ENCODE data around the gene CENPA. TPM values are rescaled to one million over a fixed set of nuclear protein-coding genes. Genes with fewer than 3 reads are reported as not detected.

The CENPA gene
- total RNA-seq, 1 donor, result 2.2 TPM

DNA sequence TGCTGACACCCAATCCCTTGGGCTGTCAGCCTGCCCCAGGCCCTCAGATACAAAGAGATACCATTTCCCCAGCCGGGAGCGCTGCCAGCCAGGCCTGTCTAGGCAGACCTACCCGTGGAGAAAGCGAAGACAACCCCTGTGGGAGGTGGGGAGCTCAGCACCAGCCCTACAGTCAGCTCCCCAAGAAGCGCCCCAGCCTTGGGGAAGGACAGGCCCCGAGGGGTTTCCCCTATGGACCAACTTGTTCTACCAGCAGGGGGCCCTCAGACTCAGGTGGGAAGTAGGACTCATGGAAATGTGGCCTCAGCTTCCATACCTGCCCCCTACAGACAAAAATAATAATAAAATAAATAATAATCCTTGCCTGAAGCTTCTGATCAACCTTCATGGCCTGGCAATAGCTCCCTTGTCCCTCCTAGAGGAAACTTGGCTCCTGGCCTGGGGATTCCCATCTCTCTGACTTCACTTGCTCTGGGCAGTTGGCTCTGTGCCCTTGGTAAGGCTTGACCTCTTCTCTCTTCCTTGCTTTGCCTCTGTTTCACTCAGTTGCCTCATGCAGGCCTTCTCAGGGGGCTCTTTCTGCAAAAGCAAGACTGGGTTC is 14.8 kb upstream of the CENPA start:
- DNase-seq (ENCODE audit: insufficient read length, low spot score, missing footprints), result peak; percentile 90
- Histone ChIP-seq H2AFZ (ENCODE audit: low read length) (no peak overlapping the region), H3K27ac (ENCODE audit: low read depth, low read length) (no peak overlapping the region), H3K27me3 (ENCODE audit: insufficient read depth, low read length) (no peaks in the 10 kb centered on the region), H3K79me2 (ENCODE audit: insufficient read depth, low read length) (peaks cover 88% of the 10 kb centered on the region), H3K4me2 (ENCODE audit: insufficient read depth, low read length) (no peak overlapping the region), H3K9me3 (ENCODE audit: low read depth, low read length) (no peaks in the 10 kb centered on the region), H3K4me1 (ENCODE audit: insufficient read depth, low read length) (peaks cover 22% of the 10 kb centered on the region), H4K20me1 (ENCODE audit: insufficient read depth, low read length) (peaks cover 81% of the 10 kb centered on the region), H3K4me3 (ENCODE audit: insufficient read depth, low read length) (no peak overlapping the region), H3K36me3 (ENCODE audit: insufficient read depth, low read length) (peaks cover 19% of the 10 kb centered on the region)
- TF ChIP-seq, protein P1, sequence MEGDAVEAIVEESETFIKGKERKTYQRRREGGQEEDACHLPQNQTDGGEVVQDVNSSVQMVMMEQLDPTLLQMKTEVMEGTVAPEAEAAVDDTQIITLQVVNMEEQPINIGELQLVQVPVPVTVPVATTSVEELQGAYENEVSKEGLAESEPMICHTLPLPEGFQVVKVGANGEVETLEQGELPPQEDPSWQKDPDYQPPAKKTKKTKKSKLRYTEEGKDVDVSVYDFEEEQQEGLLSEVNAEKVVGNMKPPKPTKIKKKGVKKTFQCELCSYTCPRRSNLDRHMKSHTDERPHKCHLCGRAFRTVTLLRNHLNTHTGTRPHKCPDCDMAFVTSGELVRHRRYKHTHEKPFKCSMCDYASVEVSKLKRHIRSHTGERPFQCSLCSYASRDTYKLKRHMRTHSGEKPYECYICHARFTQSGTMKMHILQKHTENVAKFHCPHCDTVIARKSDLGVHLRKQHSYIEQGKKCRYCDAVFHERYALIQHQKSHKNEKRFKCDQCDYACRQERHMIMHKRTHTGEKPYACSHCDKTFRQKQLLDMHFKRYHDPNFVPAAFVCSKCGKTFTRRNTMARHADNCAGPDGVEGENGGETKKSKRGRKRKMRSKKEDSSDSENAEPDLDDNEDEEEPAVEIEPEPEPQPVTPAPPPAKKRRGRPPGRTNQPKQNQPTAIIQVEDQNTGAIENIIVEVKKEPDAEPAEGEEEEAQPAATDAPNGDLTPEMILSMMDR (IDR thresholded peaks at IDR 0.05; ENCODE audit: extremely low read depth, low read depth, low read length), result peak; percentile 38

DNA sequence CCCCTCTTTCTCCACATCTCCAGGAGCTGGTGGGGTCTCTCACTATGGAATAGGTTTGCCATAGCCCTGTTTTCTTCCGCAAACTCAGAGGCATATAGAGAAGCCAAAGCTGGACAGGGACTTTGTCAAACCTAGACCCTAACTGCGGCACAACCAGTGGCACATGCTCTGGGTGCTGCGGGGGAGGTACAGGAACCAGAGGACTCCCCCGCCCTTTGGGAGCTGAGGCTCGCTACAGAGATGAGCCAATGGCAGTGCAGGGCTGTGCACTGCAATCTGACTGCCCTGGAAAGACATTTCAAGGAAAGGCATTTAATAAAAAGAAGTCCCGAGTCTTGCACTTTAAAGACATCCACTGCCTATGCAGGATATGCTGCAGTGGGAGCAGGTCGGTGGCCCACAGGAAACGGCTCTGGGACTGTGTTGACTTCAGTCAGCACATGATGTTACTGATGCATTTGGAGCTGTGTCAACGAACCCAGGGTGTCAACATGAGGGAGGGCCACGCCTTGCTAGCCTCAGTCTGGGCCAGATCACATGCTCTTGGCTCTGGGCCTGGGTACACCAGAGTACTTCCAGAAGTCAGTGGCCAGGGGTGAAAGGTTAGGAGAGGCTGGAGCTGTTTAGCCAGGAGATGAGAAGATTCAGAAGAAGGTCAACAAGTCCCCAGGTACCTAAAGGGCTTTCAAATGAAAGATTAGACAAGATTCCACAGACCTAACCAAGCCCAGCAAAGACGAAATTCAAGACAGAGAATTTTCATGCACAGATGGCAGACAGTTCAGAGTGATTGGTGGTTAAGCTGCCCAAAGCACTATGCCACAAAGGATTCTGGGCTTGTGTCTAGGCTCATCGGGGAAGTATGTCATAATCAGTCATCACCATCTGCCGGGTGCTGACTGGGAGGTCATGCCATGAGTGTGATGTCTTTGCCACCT is 13.5 kb upstream of the CENPA start:
- Histone ChIP-seq H3K79me2 (ENCODE audit: insufficient read depth, low read length) (peaks cover 80% of the 10 kb centered on the region), H4K20me1 (ENCODE audit: insufficient read depth, low read length) (peaks cover 75% of the 10 kb centered on the region), H2AFZ (ENCODE audit: low read length) (no peak overlapping the region), H3K4me2 (ENCODE audit: insufficient read depth, low read length) (peak overlapping the region; percentile 12), H3K4me3 (ENCODE audit: insufficient read depth, low read length) (no peak overlapping the region), H3K4me1 (ENCODE audit: insufficient read depth, low read length) (peaks cover 22% of the 10 kb centered on the region), H3K9me3 (ENCODE audit: low read depth, low read length) (no peaks in the 10 kb centered on the region), H3K27ac (ENCODE audit: low read depth, low read length) (peak overlapping the region; percentile 40), H3K36me3 (ENCODE audit: insufficient read depth, low read length) (peaks cover 31% of the 10 kb centered on the region), H3K27me3 (ENCODE audit: insufficient read depth, low read length) (no peaks in the 10 kb centered on the region)
- peak; percentile 83 for DNase-seq (ENCODE audit: insufficient read length, low spot score, missing footprints)
- TF ChIP-seq, protein P1 (IDR thresholded peaks at IDR 0.05; ENCODE audit: extremely low read depth, low read depth, low read length), result no peak

DNA sequence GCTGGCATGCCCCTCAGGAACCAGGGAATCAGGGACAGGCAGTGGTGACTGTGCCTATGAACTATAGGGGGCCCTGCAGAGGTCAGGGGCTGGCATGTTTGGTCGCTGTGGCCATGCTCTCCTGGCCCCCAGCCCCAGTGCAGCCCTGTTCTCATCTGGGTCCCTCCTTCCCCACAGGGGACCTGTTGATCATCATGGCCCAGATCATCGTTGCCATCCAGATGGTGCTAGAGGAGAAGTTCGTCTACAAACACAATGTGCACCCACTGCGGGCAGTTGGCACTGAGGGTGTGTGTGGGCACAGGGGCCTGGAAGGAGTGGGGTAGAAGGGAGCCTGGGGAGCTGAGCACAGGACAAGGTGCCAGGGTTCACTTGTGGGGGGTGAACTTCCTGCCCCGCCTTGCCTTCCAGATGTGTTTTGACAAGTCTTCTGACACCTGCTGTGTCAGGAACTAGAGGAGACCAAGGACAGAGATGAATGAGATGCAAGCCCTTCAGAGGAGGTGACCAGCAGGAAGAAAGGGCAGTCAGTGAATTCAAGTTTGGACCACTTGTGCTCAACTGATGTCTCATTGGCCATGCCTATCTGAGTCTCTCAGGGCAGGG is 9.6 kb upstream of the CENPA start:
- Histone ChIP-seq H3K27me3 (ENCODE audit: insufficient read depth, low read length) (no peaks in the 10 kb centered on the region), H4K20me1 (ENCODE audit: insufficient read depth, low read length) (peaks cover 46% of the 10 kb centered on the region), H2AFZ (ENCODE audit: low read length) (no peak overlapping the region), H3K4me1 (ENCODE audit: insufficient read depth, low read length) (peaks cover 18% of the 10 kb centered on the region), H3K27ac (ENCODE audit: low read depth, low read length) (no peak overlapping the region), H3K4me3 (ENCODE audit: insufficient read depth, low read length) (no peak overlapping the region), H3K4me2 (ENCODE audit: insufficient read depth, low read length) (no peak overlapping the region), H3K36me3 (ENCODE audit: insufficient read depth, low read length) (peaks cover 68% of the 10 kb centered on the region), H3K79me2 (ENCODE audit: insufficient read depth, low read length) (peaks cover 45% of the 10 kb centered on the region), H3K9me3 (ENCODE audit: low read depth, low read length) (no peaks in the 10 kb centered on the region)
- DNase-seq (ENCODE audit: insufficient read length, low spot score, missing footprints), result no peak
- TF ChIP-seq, protein P1 (IDR thresholded peaks at IDR 0.05; ENCODE audit: extremely low read depth, low read depth, low read length), result no peak

DNA sequence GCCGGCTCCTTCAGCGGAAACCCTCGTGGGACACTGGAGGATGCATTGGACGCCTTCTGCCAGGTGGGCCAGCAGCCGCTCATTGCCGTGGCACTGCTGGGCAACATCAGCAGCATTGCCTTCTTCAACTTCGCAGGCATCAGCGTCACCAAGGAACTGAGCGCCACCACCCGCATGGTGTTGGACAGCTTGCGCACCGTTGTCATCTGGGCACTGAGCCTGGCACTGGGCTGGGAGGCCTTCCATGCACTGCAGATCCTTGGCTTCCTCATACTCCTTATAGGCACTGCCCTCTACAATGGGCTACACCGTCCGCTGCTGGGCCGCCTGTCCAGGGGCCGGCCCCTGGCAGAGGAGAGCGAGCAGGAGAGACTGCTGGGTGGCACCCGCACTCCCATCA is 7.8 kb upstream of the CENPA start:
- Histone ChIP-seq H2AFZ (ENCODE audit: low read length) (no peak overlapping the region), H3K4me2 (ENCODE audit: insufficient read depth, low read length) (no peak overlapping the region), H3K4me1 (ENCODE audit: insufficient read depth, low read length) (no peaks in the 10 kb centered on the region), H3K9me3 (ENCODE audit: low read depth, low read length) (no peaks in the 10 kb centered on the region), H3K4me3 (ENCODE audit: insufficient read depth, low read length) (no peak overlapping the region), H3K27me3 (ENCODE audit: insufficient read depth, low read length) (no peaks in the 10 kb centered on the region), H3K79me2 (ENCODE audit: insufficient read depth, low read length) (peaks cover 27% of the 10 kb centered on the region), H3K36me3 (ENCODE audit: insufficient read depth, low read length) (peaks cover 70% of the 10 kb centered on the region), H4K20me1 (ENCODE audit: insufficient read depth, low read length) (peaks cover 28% of the 10 kb centered on the region), H3K27ac (ENCODE audit: low read depth, low read length) (no peak overlapping the region)
- no peak for DNase-seq (ENCODE audit: insufficient read length, low spot score, missing footprints)
- TF ChIP-seq, protein P1 (IDR thresholded peaks at IDR 0.05; ENCODE audit: extremely low read depth, low read depth, low read length), result no peak
